HG03432 (cell line): ENCODE data around the gene SERPINB4.
"Not testable (repeated sequence)": the region's sequence is repeated elsewhere in the genome, so short reads cannot be mapped to it uniquely, and the experiment has no call there.

ENCODE experiments used
- ATAC-seq: cut with Tn5 transposase; IDR thresholded peaks from one replicate; pipeline ENCODE4 v1.9.1; 2021; ENCODE audit warnings: mild to moderate bottlenecking, moderate library complexity; ENCODE audit not compliant: unreplicated experiment

The SERPINB4 gene

DNA sequence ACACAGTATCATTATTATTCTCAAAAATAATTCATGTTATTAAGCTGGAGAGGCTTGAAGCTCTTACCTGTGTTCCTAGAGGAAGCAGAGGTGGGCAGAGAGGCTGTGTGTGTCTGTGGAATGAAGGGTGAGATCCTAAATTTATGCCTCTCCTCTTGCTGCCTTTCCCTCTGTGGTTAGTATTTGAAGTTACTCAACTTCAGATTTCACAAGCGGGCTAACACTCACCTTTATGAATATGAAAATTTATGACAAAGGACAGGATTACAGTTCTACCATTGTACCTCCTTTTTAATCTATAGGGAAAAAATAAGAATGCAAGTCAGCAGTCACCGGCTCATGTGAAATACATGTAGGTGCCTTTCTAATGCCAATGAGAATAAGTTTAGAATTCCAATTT, at the start of gene SERPINB4:
SERPINB4 (minus strand) TSS at position 115 of the 400 bp plus-strand sequence. CDS start 679 bp downstream, outside the sequence.
- not testable (repeated sequence) for ATAC-seq

DNA sequence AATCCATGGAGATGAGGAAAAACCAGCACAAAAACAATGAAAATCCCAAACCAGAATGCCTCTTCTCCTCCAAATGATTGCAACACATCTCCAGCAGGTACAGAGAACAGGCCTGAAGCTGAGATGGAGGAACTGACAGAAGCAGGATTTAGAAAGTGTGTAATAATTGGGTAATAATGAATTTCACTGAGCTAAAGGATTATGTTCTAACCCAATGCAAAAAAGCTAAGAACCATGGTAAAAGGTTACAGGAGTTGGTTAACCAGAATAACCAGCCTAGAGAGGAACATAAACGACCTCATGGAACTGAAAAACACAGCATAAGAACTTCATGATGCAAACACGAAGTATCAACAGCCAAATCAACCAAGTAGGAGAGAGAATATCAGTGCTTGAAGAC, 45.0 kb upstream of the SERPINB4 start:
- no peak for ATAC-seq

DNA sequence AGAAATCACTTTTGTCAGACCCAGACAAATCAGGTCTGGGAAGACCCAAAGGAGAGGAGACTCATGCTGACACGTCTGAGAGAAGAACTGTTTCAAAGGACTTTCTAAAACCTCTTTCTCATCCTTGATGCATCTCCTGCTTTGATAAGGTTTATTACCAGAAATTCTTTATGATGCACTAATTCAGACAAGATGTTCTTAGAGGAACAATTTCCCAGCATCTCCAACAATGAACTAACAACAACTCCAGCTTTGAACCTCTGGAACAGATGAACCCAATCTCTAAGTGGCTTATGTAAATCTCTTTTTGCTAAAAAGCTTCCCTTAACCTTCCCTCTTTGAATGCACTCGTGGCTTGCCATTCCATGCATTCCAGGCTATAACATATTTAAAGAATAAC, 42.8 kb upstream of the SERPINB4 start:
- ATAC-seq: no peak

DNA sequence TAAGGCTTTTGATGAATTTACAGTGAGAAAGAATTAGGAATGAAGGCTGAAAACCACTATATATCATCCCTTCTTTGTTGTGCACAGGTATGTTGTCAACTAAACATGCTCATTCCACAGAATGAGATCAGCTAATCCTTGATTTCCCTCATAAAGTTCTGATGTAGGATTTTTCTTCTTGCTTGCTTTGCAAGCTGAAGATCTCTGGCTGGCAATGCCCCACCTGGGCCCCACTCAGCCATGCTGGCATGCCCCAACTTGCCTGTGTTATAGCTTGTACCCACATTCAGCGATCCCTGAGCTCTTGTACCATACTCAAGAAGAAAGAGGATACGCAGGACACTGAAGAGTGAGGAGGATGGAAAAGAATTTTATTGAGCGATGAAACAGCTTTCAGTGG, 40.7 kb upstream of the SERPINB4 start:
- ATAC-seq: no peak

DNA sequence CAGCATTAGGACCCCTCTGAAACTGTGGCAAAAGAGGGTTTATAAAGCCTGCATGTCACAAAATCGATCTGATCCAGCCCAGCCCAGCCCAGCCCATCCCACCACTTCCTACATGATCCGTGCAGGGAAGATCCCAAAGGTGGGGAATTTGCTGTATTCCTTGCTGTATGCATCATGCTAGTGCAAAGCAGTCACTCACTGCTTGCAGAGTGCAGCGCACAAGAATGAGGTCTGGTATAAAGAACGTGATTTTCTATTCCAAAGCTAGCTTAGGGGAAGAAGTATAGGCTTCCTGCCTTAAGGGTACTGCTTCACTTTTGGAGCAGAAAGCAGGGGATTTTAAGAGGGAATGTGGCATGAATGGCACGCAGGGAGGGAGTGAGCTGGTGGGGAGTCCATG, 39.8 kb upstream of the SERPINB4 start:
- ATAC-seq: no peak

DNA sequence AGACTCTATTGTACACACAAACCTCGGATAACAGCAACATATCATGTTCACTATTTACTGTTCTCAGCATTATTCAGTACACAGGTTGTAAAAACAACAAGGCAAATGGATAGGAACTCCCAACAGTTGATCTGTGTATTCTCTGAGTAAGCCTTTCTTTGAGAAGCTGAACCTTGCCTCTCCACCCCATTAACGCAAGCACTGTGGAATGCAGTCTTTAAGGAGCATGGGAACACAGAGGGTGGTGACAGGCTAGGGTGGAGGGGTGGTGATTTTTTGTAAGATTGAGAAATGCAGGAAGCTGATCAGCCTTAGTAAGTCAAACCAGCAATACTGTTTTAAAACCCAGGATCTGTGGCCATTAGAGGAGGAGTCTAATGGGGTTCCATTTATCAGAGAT, 39.1 kb upstream of the SERPINB4 start:
- ATAC-seq: no peak

DNA sequence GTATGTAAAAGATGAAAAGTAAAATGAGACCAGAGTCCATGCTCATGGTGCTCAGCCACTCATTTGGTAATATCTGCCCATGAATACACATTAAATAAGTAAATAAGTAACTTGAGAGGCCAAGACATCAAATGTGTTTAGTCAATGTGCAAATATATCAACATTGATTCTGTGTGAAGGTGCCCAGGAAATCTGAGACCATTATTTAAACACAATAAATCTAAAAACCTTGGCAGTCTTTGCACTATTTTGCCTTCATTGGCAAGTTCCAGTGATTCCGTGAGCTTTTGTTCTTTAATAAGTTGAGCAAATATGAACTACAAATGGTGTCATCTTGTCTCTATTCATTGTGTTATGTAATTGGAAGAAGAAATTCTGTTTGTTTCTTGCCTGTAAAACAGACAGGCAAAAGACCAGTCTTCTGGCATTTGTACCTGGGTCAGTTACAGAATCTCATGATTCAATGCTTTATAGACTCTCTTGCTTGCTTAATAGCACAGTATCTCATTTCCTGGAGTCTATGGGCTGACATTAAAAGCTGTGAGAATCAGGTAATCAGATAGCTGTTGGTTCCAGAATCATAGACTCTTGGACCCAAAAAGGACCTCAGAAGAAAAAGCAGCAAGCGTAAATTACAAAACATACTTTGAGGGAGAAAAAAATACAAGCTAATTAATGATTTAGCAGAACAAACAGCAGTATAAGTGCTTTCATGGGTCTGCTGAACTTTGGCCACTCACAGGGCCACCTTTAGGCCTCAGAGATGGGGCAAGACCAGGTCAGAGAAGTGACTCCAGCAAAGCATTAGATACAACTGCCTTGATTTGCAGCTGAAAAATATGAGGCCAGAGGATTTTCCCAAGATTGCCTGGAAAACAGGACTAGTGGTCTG, 37.6 kb upstream of the SERPINB4 start:
- ATAC-seq: no peak

DNA sequence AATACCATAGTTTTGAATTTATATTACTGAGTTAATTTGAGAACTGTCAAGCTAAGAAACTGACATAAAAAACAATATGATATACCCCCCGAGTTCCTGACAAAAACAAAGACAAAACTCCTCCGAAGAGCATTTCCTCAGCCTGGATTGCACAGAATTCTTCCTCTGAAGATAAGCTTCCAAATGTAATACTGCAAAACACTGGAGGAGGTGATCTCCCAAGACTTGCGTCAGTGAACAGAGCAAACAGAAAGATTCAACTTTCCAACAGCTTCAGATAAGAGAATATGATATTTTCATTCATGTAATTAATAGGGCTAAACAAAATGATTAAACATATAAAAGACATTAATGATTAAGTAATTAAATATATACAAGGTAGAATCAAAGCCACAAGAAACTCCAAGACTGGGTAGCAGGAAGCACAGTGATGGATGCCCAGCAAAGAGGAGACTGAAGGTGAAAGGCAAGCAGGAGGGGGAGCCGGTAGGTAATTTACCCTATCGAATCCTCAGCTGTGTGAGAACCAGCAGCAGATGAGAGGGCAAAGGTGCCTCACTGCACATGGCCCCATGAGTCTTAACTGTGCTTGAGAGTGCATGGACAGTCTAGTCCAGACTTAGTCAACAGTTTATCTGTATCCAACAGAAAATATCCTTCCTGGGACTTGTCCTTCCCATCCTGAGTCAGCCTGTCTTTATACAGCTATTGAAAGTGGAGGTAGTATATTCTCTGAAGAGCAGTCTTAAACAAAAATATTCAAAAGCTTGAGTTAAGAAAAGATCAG, 36.0 kb upstream of the SERPINB4 start:
- no peak for ATAC-seq

DNA sequence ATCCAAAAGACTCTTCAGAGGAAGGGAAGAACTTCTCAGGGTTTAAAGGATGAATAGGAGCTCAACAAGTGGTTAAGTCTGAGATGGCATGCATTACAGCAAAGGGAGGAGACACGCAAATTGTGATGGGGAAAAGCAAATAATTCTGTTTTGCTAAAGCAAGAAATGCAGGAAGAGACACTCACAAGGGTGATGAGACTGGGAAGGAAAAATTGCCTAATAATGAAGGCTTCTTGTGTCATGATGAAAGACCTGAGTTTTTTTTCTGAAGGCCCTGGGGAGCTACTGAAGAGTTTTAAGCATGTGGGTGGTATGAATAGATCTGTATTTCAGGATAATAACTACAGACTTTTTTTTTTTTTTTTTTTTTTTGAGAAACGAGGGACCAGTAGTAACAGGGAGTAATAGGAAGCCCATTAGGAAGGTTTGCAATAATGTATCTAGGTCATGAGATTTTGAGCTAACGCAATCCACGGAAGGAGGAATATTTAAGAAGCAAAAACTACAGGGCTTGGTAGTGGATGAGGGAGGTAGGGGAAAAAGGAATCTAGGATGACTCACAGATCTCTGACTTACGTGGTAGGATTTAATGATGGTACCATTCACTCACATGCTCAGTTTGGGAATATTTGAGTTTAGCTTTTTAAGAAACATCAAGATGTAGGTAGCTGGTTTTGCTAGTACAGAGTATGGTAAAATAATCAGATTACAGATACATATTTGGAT, 33.6 kb upstream of the SERPINB4 start:
- no peak for ATAC-seq

DNA sequence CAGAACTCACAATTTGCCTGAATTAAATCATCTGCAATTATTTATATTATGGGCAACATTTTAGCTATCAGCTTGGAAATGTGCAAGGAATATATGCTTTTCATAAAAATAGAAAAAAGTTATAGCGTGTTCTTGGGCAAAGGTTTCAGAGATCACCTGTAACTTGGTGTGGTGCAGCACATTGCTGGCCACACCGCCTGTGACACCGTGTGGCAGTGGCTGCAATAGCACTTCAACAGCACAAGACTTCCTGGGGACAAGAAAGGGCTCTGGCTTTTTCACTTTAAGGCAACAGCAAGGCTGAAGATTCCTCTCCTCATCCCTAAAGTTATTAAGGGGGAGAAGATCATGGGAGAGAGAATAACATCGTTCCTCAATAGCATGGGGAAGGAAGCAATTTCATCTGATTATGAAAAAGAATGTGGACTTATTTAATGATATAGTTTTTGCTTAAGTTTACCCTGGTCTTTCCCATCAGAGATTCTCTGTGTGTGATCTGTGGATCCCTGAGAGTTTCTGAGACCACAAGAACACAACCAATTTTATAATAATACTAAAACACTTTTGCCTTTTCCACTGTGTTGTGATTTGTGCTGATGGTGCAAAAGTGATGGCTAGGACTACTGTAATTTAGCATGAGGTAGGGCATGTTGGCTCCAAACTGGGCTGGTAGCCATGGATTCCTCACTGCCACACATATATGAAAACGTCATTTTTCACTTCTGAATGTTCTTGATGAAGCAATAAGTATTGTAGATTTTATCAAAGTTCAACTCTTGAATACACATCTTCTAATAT, 32.7 kb upstream of the SERPINB4 start:
- peak; percentile 75 for ATAC-seq

DNA sequence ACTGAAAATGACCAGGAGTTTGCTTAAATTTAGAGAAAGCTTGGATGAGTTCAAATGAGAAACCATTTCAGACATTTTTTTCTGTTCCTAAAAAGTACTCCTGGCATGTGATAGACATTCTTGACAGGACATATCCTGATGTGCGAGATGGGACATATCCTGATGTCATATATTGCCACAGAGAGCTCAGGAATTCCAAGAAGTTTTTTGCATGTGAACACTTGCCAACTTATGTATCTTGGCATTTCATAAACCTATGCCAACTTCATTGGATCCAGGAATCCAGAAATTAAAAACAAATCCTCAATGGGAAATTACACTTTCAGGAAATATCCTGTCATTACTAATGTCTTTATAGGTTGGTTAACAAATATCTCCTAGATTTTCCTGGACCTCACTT, 20.5 kb upstream of the SERPINB4 start:
- no peak for ATAC-seq

DNA sequence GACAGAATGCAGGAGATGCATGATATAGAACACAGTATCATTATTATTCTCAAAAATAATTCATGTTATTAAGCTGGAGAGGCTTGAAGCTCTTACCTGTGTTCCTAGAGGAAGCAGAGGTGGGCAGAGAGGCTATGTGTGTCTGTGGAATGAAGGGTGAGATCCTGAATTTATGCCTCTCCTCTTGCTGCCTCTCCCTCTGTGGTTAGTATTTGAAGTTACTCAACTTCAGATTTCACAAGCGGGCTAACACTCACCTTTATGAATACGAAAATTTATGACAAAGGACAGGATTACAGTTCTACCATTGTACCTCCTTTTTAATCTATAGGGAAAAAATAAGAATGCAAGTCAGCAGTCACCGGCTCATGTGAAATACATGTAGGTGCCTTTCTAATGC, 17.7 kb upstream of the SERPINB4 start, which contains the start of gene SERPINB3:
SERPINB3 (minus strand) TSS at position 144 of the 400 bp plus-strand sequence. CDS start 677 bp downstream, outside the sequence.
- ATAC-seq: not testable (repeated sequence)

DNA sequence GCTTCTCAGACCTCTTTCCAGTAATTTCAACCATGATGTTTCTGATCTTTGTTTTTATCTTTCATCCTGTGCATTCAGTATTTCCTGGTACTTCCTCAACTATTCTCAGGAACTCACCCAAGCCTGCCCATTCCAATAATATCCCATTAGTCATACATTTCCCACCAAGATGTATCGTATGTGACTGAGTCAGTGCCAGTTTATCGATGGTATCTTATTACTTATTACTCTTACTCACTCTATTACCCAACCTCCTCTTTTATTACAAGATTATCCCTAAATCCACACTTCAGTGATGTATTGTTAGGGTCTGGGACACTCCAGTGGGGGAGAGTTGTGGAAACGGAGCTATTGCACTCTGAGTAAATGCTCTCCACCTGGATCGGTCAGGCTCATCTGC, 14.9 kb upstream of the SERPINB4 start:
- ATAC-seq: not testable (repeated sequence)

DNA sequence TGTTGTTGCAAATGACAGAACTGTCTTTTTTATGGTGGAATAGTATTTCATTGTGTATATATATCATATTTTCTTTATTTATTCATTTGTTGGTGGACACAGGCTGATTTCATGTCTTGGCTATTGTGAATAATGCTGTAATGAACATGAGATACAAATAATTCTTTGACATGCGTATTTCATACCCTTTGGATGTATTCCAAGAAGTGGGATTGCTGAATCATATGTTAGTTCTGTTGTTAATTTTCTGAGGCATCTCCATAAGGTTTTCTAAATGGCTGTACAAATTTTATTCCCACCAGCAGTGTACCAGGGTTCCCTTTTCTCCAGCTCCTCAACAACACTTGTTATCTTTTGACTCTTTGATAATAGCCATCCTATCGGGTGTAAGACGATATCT, 6.2 kb upstream of the SERPINB4 start:
- ATAC-seq: not testable (repeated sequence)

DNA sequence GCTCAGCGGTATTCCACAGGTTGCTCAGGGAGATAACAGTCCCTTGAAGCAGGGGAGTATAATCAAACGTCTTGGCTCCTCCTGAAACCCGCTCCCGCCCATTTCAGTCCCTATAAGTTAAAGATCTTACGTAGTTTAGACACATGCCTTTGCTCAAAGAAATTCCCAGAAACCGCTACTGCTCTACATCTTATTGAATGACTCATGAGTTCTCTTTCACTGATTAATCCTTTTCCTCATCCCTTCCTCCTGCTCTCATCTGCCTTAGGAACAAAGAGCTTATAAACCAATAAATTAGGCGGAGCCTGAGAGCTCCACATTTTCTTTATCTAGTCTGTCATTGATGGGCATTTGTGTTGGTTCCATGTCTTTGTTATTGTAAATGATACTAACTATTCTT, 4.2 kb upstream of the SERPINB4 start:
- ATAC-seq: no peak

DNA sequence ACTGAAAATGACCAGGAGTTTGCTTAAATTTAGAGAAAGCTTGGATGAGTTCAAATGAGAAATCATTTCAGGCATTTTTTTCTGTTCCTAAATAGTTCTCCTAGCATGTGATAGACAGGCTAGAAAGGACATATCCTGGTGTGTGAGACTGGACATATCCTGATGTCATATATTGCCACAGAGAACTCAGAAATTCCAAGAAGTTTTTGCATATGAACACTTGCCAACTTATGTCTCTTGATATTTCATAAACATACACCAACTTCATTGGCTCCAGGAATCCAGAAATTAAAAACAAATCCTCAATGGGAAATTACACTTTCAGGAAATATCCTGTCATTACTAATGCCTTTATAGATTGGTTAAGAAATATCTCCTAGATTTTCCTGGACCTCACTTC, 2.9 kb upstream of the SERPINB4 start:
- ATAC-seq: no peak

DNA sequence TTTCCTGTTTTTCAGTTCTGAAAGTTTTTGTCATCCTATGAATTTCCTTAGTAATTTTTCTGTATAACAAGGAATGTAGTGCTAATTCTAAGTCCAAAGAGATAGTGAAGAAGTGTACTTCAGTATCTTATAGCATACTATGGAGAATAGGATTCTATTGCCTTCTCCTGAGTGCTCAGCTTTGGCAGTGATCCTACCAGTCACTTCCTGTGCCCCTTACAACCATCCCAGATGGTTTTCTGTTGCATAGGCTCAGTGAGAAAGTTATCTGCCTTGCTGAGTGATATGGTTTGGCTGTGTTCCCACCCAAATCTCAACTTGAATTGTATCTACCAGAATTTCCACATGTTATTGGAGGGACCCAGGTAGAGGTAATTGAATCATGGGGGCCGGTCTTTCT, 638 bp upstream of the SERPINB4 start:
- ATAC-seq: not testable (repeated sequence)

DNA sequence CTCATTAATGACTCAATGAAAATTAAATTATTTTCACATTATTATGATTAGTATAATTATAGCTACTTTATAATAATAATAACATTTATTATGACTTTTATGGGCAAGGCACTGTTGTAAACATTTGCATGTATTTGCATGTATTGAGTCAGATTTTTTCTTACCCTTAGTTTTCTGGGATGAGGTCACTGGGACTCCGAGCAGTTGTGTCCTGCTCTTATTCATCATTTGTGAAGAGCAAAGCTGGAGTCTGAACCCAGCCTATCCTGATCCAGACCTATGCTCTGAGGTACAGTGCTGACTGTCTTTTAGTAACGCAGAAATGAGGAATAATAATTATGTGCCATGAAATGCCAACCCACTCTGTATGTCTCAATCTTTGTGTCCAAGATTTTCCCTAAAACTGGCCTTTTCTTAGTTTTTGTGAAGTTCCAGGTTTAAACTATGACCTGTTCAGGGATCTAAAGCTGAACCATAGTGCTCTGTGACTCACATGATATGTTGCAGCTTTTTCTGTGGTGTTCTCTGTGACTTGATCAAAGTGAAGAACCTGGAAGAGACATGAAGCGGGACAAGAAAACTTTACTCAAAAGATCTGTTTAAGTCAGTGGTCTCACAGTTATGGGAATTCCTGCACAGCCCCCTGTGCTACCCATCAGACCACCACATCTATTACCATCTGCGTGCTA, 1.2 kb downstream of the SERPINB4 start:
- ATAC-seq: not testable (repeated sequence)

DNA sequence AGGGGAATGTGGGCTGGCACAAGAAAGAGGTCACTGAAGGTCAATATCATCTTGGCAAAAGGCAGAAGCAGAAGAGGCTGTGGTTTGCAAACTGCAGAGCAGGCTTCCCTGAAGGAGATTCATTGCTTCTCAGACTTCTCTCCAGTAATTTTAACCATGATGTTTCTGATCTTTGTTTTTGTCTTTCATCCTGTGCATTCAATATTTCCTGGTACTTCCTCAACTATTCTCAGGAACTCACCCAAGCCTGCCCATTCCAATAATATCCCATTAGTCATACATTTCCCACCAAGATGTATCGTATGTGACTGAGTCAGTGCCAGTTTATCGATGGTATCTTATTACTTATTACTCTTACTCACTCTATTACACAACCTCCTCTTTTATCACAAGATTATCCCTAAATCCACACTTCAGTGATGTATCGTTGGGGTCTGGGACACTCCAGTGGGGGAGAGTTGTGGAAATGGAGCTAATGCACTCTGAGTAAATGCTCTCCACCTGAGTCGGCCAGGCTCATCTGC, 2.8 kb downstream of the SERPINB4 start:
- not testable (repeated sequence) for ATAC-seq
